LoVo (cell line): Measurements from ENCODE around the gene GALNT9.

Experiments
- DNase-seq: peaks from one replicate; pipeline ENCODE4 v3.0.0-alpha.2; 2016; ENCODE audit warnings: low spot score

GALNT9 gene

DNA sequence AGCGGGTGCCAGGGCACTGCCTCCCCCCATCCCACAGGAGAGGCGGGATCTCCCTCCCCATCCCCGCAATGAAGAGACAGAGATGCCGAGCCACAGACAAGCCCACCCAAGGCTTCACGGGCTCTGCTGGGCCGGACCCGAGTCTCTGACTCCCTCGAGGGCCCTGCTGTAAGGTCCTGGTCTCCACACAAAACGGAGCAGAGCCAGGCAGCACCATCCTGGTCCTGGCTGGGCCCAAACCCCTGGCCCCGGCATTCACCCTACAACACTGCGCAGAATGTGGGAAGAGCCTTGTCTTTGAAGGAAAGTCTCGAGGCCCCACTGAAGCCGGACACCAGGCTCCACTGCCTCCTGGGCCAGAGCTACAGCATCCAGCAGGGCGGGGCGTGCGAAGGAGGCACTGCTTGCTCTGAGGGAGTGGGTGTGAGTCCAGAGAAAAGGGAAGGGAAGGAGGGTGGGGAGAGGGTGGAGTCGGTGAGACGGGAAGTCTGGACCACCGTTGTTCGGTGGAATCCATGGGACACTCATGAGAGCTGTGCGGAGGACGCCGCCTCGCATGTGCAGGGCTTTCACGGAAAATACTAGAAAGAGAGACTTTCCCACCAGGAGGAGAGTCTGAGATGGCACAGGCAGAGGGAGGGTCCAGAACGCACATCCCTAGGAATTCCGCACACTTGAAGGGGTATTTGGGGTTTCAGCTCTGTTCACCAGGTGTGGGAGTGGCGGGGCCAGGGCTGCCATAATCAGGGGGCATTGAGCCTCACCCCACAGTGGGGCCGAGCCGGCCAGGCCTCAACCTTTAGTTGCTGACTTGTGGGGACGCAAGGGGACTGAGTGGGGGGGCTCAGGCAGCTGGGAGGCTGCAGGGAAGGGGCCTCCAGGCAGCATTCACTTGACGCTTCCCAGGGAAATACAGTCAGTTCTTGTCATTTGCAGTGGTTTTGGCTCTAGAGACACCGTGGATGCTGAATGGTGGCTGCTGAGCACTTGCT is 36.8 kb downstream of the GALNT9 start:
- DNase-seq: no peak

DNA sequence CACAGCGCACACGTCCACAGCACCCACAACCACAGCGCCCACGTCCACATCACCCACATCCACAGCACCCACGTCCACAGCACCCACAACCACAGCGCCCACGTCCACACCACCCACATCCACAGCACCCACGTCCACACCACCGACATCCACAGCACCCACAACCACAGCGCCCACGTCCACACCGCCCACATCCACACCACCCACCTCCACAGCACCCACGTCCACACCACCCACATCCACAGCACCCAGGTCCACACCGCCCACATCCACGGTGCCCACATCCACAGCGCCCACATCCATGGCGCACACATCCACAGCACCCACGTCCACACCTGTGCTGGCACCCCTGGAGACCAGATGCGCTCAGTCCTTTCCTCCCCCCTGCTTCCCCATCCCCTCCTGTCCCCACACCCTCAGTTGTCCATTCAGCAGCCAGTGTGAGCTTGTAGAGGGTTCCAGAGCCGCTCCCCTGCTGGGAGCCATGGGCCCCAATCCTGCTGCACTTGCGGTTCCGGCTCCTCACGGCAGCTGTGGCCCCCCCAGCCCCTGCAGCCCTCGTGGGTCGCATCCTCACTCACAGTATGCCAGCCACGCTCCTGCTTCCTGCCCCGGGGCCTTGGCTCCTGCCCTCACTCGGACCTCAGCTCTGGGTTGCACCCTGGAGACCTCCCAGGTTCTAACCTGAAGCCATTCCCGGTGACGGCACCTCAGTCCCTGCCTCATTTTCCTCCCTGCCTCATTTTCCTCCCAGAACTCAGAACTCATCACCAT is 37.8 kb downstream of the GALNT9 start:
- no peak for DNase-seq

DNA sequence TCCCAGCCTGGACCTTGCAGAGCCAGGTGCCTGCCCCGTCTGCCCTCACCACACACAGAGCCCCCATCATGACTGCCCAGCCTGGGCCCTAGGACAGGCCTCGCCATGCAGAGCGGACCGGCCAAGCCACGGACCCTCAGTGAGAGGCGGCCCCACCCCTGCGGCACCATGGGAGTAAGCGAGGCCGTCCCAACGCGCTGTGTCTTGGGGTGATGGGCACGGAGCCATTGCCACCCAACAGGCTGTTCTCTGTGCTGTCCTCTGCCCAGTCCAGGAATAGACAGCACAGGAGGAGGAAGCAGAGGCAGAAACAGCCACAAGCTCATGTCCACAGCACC is 39.2 kb downstream of the GALNT9 start:
- DNase-seq: no peak

DNA sequence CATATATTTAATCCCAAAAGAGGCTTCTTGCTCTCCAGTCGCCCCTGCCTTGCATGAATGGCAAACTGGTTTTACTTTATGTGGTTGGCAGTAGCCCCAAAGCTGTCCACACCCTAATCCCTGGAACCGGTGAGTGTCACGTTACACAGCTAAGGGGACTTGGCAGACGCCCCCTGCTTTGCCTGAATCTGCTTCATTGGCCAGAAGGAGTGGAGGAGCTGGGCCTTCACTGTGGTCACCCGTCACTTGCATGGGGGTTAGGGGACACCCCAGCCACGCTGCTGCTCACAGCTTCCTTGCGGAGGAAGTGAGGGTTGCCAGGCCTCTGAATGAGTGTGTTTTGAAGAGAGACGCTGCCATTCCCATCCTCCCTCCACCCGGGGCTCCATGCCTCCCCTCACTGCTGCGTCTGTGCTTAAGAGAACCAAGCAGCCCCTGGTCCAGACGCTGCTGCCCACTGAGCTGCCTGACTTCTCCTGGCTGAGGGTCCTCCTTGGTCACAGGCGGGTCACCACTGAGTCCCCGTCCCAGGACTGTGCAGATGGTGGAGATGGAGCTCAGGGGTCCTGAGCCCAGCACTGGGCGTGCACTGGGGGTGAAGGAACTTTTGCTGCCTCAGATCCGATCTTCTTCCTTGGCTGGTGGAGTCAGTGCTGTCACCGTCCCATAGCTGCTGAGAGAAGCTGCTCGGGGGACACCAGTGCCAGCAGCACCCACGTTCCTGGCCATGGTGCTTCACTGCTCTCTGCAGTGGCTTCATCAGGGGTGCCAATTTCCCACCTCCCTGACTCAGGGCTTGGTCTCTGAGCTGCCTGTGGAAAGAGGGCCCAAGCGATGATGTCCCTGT is 39.8 kb downstream of the GALNT9 start:
- no peak for DNase-seq

DNA sequence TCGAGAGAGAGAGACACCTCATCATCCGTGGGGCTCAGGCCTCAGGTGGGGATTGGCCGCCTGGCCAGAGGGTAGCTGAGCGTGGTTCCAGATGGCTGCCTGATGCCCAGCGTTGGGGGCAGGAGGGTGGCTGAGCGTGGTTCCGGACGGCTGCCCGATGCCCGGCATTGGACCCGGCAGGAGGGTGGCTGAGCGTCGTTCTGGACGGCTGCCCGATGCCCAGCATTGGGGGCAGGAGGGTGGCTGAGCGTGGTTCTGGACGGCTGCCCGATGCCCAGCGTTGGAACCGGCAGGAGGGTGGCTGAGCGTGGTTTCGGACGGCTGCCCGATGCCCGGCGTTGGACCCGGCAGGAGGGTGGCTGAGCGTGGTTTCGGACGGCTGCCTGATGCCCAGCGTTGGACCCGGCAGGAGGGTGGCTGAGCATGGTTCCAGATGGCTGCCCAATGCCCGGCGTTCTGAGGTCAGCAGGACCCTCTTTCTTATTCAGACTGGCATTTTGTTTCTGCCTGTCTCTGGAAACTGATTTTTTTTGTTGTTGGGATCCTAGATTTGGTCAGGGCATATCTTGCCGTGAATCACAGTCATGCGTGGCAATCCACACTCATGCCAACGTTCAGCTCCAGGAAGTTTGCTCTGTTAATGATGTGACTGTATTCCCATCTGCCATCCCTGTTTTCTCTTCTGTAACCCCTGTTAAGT is 40.7 kb downstream of the GALNT9 start:
- DNase-seq: no peak

DNA sequence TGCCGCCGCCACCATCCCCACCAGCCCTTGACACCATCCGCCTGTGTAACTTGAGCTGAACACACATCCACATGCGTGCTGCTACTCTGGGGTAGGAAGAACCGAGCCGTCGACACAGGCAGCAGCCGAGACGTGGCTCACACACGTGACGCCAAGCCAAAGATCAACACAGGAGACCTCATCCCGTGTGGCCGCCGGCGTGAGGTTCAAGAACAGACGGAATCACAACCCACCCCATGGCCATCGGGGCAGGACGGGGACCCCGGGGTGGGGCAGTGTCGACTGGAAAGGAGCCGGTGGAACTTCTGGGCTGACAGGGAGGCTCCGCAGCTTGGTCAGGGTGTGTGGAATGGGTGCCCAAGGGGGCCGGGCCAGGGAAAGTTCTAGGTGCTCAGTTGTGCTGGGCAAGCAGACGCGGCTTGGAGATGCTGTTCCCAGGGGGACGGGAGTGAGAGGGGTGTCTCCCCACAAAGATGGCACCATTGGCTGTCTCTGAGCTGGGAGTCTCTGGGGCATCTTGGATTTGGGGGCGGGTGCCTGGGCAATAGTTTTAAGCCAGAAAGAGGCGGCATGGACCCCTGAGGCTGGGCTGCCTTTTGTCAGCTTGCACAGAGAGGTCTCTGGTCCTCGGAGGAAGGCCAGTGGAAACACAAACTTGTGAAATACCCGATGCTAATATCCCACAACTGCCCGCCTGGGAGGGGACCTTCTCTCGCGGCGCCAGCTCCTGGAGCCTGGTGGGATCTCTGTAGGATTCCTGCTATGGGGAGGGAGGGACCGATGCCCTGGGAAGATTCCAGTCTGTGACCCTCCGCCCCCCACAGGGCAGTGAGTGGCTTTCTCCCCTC is 41.8 kb downstream of the GALNT9 start:
- DNase-seq: no peak

DNA sequence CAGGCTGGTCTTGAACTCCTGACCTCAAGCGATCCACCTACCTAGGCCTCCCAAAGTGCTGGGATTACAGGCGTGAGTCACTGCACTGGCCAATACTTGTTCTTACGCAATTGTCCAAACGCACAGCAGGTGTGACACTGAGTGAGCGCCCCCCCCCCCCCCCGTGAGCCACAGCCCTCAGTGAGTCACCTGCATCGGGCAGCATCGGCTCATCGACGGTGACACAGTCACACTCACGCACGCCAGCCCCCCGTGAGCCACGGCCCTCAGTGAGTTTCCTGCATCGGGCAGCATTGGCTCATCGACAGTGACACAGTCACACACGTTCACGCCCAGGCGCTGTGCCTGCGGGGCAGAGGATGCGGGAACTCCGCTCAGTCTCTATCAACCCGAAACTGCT is 42.5 kb downstream of the GALNT9 start:
- DNase-seq: peak; percentile 75

DNA sequence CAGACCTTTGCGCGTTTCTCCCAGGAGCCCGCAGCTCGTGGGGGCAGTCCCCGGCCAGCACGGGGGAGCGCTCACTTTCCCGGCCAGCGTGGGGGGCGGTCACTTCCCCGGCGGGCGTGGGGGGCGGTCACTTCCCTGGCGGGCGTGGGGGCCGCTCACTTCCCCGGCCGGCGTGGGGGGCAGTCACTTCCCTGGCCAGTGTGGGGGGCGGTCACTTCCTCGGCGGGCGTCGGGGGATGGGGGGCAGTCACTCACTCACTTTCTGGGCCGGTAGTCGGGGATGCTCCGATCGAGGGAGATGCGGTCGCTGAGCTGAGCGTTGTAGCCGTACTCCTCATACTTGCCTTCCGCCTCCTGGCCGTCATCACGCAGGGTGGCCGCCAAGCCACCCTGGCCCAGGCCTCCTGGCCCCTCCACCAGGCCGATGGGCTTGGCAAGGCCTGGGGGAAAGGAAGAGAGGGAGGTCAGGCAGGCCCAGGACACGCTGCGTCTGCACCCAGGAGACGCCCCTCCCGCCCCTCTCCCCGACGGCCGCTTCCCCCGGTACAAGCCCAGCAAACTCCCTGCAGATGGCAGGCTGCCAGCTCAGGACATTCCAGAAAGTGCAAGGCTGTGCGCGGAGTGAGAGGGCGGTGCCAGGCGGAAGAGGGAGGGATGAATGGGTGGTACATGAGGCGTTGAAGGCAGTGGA is 43.3 kb downstream of the GALNT9 start:
- peak; percentile 56 for DNase-seq

DNA sequence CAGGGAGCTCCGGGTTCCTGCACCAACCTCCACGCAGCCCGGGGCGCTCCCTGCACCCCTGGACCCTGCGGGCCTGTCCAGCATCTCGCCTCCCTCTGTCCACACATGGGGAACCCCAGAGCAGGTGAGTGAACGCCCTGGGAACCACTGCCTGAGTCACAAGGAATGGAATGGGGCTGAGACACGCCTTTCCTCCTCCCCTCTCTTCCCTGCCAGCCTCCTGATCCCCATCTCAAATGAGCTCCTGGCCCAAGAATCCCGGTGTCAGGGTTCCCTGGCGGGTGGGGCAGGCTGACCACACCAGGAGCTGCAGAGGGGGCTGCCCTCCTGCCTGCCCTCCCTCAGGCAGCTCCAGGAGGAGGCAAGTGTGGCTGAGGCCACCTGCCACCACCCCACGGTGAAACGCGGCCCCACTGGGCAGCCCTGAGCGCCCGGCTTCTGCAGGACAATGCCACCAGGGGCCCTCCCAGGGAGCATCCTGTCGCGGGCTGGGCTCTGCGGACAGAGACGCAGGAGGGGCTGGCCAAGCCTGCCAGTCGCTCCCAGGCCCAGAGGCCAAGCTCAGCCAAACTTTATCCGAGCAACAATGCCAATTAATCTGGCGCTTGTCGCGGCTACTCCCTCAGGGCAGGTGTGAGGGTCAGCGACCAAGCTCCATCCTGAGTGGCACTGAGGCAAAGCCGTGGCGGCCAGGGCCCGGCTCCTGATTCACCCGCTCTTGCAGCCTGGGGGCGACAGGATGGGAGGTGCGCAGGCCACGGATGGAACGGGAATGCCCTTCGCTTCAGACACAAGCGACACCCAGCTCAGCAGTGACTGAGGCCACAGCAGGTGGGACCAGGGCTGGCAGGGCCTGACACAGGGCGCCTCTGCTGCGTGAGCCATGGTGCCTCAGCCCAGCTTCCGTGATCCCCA is 44.3 kb downstream of the GALNT9 start:
- peak; percentile 65 for DNase-seq

DNA sequence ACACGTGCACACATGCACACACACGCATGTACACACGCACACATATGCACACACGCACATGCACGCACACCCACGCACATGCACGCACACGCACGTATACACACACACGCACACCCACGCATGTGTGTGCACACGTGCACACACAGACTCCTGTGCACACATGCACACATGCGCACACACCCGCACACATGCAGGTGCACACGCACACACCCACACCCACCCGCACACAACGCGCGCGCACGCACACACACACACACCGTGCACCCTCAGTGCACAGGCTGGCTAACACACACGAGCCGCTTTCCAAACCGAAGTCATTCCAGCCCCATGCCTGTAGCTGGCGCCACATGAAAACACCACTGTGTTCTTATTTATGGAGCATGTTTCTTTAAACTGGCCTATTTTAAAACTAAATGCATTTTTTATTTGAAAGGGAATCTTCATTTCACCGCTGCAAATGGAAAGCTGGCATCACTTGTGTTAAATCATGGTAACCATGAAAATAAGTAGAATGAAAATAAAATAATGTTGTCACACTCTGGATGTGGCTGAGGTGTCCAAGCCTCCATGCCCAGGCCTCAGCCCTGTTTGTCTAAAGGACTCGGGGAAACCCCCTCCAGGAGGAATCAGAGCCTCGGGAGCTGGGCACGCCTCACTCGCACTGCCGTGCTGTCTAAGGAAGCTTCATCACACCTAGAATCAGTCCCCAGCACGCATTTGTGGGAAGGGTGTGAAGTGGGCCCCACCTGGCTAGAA is 45.1 kb downstream of the GALNT9 start:
- no peak for DNase-seq

DNA sequence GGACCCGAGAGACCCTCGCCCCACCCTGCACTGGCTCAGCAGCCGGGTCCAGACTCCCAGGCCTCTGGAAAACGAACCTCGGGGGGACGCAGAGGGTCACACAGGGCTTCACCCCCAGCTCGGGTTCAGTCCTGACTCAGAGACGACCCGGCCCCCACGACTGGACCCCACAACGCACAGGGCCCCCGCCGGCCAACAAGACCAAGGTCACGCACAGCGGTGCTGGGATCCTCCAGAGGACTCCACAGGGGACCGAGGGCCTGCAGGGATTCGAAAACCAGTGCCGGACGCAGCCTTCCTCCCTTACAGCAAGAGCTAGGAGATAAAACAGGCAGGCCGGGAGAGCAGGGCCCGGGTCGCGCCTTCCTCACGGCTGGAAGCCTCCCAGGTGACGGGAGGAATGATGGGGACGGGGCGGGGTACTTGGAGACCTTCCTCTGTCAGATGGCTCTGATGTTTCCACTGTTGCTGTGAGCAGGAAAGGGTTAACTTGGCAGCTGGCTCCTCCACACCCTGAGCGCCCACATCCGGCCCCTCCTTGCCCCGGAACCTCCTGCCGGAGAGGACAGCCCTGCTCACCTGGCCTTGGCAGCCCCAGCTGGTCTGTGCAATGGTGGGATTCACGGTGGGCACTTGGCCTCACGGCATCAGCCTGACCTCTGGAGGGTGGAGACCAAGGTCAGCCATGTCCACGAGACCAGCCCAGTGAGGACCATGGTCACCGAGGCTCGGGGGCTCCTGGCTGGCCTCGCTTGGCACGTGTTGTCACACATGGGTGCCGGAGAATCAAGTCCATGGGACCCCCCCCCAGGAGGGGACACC is 46.2 kb downstream of the GALNT9 start:
- peak; percentile 23 for DNase-seq

DNA sequence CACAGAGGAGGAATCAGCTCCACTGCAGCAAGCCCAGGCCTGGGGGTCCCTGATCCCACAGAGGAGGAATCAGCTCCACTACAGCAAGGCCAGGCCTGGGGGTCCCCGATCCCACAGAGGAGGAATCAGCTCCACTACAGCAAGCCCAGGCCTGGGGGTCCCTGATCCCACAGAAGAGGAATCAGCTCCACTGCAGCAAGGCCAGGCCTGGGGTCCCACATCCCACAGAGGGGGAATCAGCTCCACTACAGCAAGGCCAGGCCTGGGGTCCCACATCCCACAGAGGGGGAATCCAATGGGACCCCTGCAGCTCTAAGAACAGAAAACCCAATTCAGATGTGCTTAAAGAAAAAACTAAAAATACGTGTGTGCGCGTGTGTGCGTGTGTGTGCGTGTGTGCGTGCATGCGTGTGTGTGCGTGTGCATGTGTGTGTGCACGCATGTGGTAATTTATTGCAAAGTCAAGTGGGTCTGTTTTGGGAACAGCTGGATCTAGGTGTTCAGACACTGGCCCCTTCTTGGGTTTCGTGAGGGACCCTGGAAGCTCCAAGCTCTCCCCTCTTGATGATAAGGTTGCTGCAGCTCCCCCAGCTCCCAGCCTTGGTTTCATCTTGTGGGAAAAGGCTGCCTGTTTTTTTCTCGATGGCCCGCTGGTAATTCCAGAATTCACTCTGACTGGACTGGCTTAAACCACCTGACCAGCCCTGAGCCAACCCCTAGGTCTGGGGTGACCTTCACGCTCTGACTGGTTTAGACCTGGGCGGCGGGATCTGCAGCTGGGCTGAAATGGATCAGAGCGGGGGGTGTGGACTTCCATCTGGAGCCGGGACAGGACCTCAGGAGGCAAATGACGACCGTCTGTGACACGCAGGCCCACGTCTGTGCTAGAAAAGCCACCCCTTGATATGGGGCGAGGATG is 47.1 kb downstream of the GALNT9 start:
- DNase-seq: no peak

DNA sequence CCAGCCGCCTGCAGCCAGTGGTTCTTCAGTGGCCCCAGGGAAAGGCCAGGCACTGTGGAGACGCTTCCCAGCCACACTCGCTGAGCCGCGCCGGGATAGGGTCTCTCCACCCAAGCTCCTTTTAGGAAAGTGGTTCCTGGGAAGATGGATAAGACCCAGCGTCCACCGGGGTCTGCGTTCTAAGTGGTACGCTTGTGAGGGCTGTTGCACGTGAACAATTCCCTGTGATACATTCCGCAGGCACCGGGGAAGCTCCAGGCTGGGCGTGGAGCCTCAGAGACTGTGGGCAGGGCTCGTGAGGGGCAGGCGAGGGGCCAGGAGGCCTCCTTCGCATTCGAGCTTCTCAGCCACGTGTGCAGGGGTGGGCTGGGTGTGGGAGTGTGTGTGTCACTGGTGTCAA is 48.4 kb downstream of the GALNT9 start:
- DNase-seq: no peak

DNA sequence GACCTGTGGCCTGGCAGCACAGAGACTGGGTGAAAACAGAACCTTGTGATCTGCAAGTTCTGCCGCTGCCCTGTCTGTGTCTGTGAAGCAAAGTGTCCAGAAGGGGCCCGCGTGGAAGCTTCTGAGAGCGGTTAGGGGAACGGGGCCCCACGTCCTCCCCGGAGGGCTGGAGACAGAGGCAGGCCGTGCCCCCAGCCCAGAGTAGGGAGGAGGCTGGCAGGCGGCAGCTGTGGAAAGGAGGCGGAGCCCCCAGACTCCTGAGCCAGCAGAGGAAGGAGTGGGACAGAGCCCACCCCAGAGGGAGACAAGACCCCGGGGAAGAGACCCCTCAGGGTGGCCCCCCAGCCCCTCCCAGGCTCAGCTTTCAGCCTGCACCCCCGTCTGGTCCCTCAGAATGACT is 49.0 kb downstream of the GALNT9 start:
- no peak for DNase-seq

DNA sequence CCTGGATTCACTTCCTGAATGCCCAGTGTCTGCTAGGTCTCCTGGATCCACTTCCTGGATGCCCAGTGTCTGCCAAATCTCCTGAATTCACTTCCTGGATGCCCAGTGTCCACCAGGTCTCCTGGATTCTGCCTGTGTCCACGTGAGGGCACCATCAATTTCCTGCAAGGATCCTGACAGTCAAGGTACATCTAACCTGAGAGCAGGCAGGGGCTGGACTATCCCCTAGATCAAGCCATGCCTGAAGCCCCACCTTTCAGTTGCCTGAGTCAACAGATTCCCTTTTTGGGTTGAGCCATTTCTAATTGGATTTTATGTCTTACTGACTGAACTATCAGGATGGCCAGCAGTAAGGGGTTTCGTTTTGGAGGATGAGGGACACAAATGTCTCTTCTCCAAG is 49.5 kb downstream of the GALNT9 start:
- no peak for DNase-seq

DNA sequence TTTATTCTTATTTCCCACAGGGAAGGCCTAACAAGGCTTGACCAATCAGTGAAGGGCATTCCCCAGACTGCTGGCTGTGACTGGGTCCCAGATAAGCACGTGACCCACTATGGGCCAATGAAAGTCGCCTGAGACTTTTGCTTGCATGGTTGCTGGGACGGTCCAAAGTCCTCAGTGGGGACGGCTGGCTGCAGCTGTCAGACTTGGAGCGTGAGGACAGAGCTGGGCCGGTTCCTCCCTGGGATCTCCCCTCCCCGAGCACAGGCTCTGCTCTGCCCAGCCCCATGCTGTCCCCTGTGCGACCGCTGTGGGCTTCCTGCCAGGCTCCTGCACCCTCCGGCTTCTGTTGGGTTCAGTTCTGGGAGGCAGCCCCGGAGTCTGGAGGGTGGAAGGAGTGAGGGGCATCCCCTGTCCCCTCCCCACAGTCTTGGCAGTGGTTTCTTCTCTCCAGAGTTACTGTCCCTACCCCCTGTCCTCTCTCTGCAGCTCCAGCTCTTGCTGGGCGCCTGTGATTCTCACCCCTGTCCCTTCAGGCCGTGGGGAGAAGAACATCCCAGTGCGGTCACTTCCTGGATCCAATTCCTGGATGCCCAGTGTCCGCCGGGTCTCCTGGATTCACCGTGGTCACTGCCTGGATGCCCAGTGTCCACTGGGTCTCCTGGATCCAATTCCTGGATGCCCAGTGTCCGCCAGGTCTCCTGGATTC is 50.1 kb downstream of the GALNT9 start:
- no peak for DNase-seq
